Neutrophil (primary cell): ENCODE measurements around the gene RRP12.
"Not testable (repeated sequence)": the region's sequence is repeated elsewhere in the genome, so short reads cannot be mapped to it uniquely, and the experiment has no call there.

Experiments used
- H3K27ac ChIP-seq: fragments of 200-600 bp; sonication (generic); 2 replicates; pipeline ENCODE4 v1.5.1; 2016; ENCODE audit warnings: mild to moderate bottlenecking, moderate library complexity
- H3K27me3 ChIP-seq: fragments of 200-600 bp; sonication (generic); 2 replicates; pipeline ENCODE4 v1.6.0; 2016; ENCODE audit warnings: mild to moderate bottlenecking
- H3K36me3 ChIP-seq: fragments of 200-600 bp; sonication (generic); 2 replicates; pipeline ENCODE4 v1.5.1; 2017
- H3K4me1 ChIP-seq, 2 experiments: fragments of 200-600 bp in 1 of 2; sonication (generic) in 1 of 2; 1 replicate in 1 of 2; 2 replicates in 1 of 2; pipeline versions ENCODE4 v1.5.1 to v1.6.1; 2013 to 2016; ENCODE audit warnings: low read depth in 1 of 2, low read length in 1 of 2, mild to moderate bottlenecking in 1 of 2, moderate library complexity in 1 of 2; ENCODE audit not compliant: control insufficient read depth in 1 of 2, insufficient read depth in 1 of 2
- H3K4me3 ChIP-seq, 2 experiments: fragments of 200-600 bp in 1 of 2; sonication (generic) in 1 of 2; 1 replicate in 1 of 2; 2 replicates in 1 of 2; pipeline ENCODE4 v1.5.1; 2013 to 2016; ENCODE audit warnings: low read depth in 1 of 2, low read length in 1 of 2, mild to moderate bottlenecking in 1 of 2, moderate library complexity in 1 of 2
- H3K9me3 ChIP-seq: fragments of 200-600 bp; sonication (generic); 2 replicates; pipeline ENCODE4 v1.5.1; 2016
- CTCF ChIP-seq: fragments of 200-600 bp; sonication (generic); IDR thresholded peaks from 2 replicates; pipeline ENCODE4 v1.5.1; 2016; ENCODE audit warnings: antibody characterized with exemption

The RRP12 gene

GRCh38 chr10:97412891-97413304 lies 11.8 kb upstream of the RRP12 start:
- no peak overlapping the region for H3K4me3 ChIP-seq
- peak overlapping the region; percentile 97 for H3K27ac ChIP-seq

GRCh38 chr10:97411406-97411805 lies 10.3 kb upstream of the RRP12 start:
- Histone ChIP-seq H3K4me3 (no peak overlapping the region), H3K27me3 (no peaks in the 10 kb centered on the region), H3K4me1 (peaks cover 77 to 84% of the 10 kb centered on the region in 2 experiments), H3K9me3 (no peaks in the 10 kb centered on the region), H3K27ac (peak overlapping the region; percentile 97), H3K36me3 (no peaks in the 10 kb centered on the region)
- TF ChIP-seq CTCF, result no peak

More at GRCh38 chr10:97412891-97413304, 11.8 kb upstream of the RRP12 start:
- Histone ChIP-seq H3K4me1 (peaks cover 70 to 81% of the 10 kb centered on the region in 2 experiments), H3K9me3 (no peaks in the 10 kb centered on the region), H3K36me3 (no peaks in the 10 kb centered on the region), H3K27me3 (no peaks in the 10 kb centered on the region)
- no peak for TF ChIP-seq CTCF

- H3K27me3 ChIP-seq, result no peaks in the 10 kb centered on the region
- peak overlapping the region; percentile 97 for H3K27ac ChIP-seq
- H3K36me3 ChIP-seq, result no peaks in the 10 kb centered on the region
- no peaks in the 10 kb centered on the region for H3K9me3 ChIP-seq
- H3K4me1 ChIP-seq, result peaks cover 92 to 99% of the 10 kb centered on the region in 2 experiments
- H3K4me3 ChIP-seq, result peak overlapping the region; percentile 54 to 63
- TF ChIP-seq CTCF, result no peak
Measured at GRCh38 chr10:97408496-97408992, 7.4 kb upstream of the RRP12 start.

GRCh38 chr10:97407952-97408248 lies 6.8 kb upstream of the RRP12 start:
- Histone ChIP-seq H3K4me1 (peaks cover 94 to 99% of the 10 kb centered on the region in 2 experiments), H3K27ac (peak overlapping the region; percentile 97), H3K36me3 (no peaks in the 10 kb centered on the region), H3K9me3 (no peaks in the 10 kb centered on the region), H3K4me3 (peak overlapping the region; percentile 54 to 63), H3K27me3 (no peaks in the 10 kb centered on the region)
- no peak for TF ChIP-seq CTCF

GRCh38 chr10:97407211-97407951 lies 6.2 kb upstream of the RRP12 start:
- no peaks in the 10 kb centered on the region for H3K9me3 ChIP-seq
- no peaks in the 10 kb centered on the region for H3K27me3 ChIP-seq
- H3K27ac ChIP-seq, result peak overlapping the region; percentile 97
- H3K4me1 ChIP-seq, result peaks cover 94 to 99% of the 10 kb centered on the region in 2 experiments
- peak overlapping the region; percentile 54 to 63 for H3K4me3 ChIP-seq
- TF ChIP-seq CTCF, result peak; percentile 90
- H3K36me3 ChIP-seq, result no peaks in the 10 kb centered on the region

- H3K9me3 ChIP-seq, H3K27me3 ChIP-seq, H3K36me3 ChIP-seq: not testable (repeated sequence)
- peak overlapping the region; percentile 54 to 63 for H3K4me3 ChIP-seq
- H3K27ac ChIP-seq, result peak overlapping the region; percentile 97
- peaks cover 94 to 99% of the 10 kb centered on the region in 2 experiments for H3K4me1 ChIP-seq
Measured at GRCh38 chr10:97406483-97406882, 5.3 kb upstream of the RRP12 start.
